GM10266 (cell line): ENCODE measurements around the gene SLFN5.

Experiments used
- DNase-seq: peaks from one replicate; pipeline ENCODE4 v3.0.0; 2012; ENCODE audit errors: extremely low spot score
- CTCF ChIP-seq: IDR thresholded peaks from 2 replicates; pipeline ENCODE4 v1.5.1; 2012; ENCODE audit warnings: mild to moderate bottlenecking, low read depth; ENCODE audit not compliant: control insufficient read depth, insufficient read depth; ENCODE audit errors: missing control alignments

The SLFN5 gene

GRCh38 chr17:35283767-35284166, 40.9 kb downstream of the SLFN5 start:
- no peak for TF ChIP-seq CTCF
- no peak for DNase-seq

- no peak for TF ChIP-seq CTCF
Observed at GRCh38 chr17:35284955-35285354, 42.1 kb downstream of the SLFN5 start.

GRCh38 chr17:35286120-35286781, 43.4 kb downstream of the SLFN5 start:
- peak; percentile 5 for DNase-seq
- TF ChIP-seq CTCF = no peak

More at GRCh38 chr17:35284955-35285354, 42.1 kb downstream of the SLFN5 start:
- peak; percentile 1 for DNase-seq

- TF ChIP-seq CTCF = no peak
- DNase-seq = peak; percentile 7
Observed at GRCh38 chr17:35287286-35287811, 44.5 kb downstream of the SLFN5 start.

- TF ChIP-seq CTCF = no peak
- DNase-seq = no peak
Observed at GRCh38 chr17:35289222-35289621, 46.4 kb downstream of the SLFN5 start.

DNA sequence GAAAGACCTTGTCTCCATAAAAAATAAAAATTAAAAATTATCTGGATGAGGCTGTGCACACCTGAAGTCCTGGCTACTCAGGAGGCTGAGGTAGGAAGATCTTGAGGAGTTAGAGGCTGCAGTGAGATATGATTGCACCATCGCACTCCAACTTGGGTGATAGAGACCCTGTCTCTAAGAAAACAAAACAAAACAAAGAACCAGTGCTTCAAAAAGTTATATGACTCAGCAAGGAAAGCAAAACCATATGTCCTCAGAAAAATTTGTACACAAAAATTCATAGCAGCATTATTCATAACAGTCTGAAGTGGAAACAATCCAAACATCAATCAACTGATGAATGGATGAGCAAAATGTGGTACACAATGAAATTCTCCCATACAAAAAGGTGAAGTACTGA, 48.9 kb downstream of the SLFN5 start:
- TF ChIP-seq CTCF = no peak

DNA sequence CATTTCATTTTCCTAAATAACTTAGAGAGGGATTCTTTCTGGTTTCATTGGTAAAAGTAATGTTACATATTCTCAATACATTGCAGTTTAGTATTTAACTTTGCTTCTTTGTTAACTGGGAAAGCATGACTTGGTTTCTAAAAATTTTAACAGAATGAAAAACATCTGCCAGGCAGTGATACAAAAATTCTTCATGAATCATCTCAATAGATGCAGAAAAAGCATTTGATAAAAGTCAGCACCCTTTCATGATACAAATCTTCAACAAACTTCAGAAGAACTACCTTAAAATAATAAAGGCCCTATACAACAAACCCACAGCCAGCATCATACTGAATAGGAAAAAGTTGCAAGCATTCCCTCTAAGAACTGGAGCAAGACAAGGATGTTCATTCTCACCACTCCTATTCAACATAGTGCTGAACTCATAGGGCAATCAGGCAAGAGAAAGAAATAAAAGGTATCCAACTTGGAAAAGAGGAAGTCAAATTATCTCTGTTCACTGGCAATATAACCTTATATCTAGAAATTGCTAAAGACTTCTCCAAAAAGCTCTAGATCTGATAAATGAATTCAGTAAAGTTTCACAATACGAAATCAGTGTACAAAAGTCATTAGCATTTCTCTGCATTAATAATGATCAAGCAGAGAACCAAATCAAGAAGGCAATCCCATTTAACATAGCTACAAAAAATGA, 50.4 kb downstream of the SLFN5 start:
- TF ChIP-seq CTCF = no peak
- no peak for DNase-seq

More for the DNA sequence above, 48.9 kb downstream of the SLFN5 start:
- no peak for DNase-seq
